ENCODE data around the gene HDAC4. TPM values are rescaled to one million over a fixed set of nuclear protein-coding genes. Genes with fewer than 3 reads are reported as not detected.
A peak's percentile ranks its signal among the peaks of the same experiment; 100 is the strongest.

The HDAC4 gene
- total RNA-seq, 1 donor from 2014 or later: 76.6 TPM

- no peak overlapping the region for H3K27ac ChIP-seq
- H3K4me3 ChIP-seq: no peak overlapping the region
- intact Hi-C loops (cut with DNase I): no loop called here
- peaks cover 0 to 37% of the 10 kb centered on the region in 2 donors for H3K36me3 ChIP-seq
- no peaks in the 10 kb centered on the region for H3K9me3 ChIP-seq
- no peak for TF ChIP-seq POLR2A (IDR thresholded peaks at IDR 0.05)
- TF ChIP-seq POLR2AphosphoS5 (IDR thresholded peaks at IDR 0.05; ENCODE audit: insufficient read depth in 1 of 2, low read depth in 1 of 2): no peak
- peak; percentile 17 to 47 (median 36) for TF ChIP-seq CTCF (IDR thresholded peaks at IDR 0.05)
- no peaks in the 10 kb centered on the region for H3K27me3 ChIP-seq
- DNase-seq (ENCODE audit: extremely low spot score in 2 of 2): no peak
- no peaks in the 10 kb centered on the region for H3K4me1 ChIP-seq
Observed at GRCh38 chr2:239143858-239144712, 256.7 kb downstream of the HDAC4 start.

GRCh38 chr2:239142806-239143205 lies 258.0 kb downstream of the HDAC4 start:
- H3K9me3 ChIP-seq: no peaks in the 10 kb centered on the region
- intact Hi-C loops (cut with DNase I): no loop called here
- DNase-seq (ENCODE audit: extremely low spot score in 2 of 2): no peak
- no peak overlapping the region for H3K27ac ChIP-seq
- H3K36me3 ChIP-seq: peaks cover 0 to 38% of the 10 kb centered on the region in 2 donors
- no peak overlapping the region for H3K4me3 ChIP-seq
- no peaks in the 10 kb centered on the region for H3K27me3 ChIP-seq
- no peaks in the 10 kb centered on the region for H3K4me1 ChIP-seq
- no peak for TF ChIP-seq POLR2AphosphoS5 (IDR thresholded peaks at IDR 0.05; ENCODE audit: insufficient read depth in 1 of 2, low read depth in 1 of 2)
- no peak for TF ChIP-seq POLR2A (IDR thresholded peaks at IDR 0.05)
- TF ChIP-seq CTCF (IDR thresholded peaks at IDR 0.05): no peak

GRCh38 chr2:239142296-239142695 lies 258.5 kb downstream of the HDAC4 start:
- Histone ChIP-seq H3K27ac (no peak overlapping the region), H3K4me1 (no peaks in the 10 kb centered on the region), H3K9me3 (no peaks in the 10 kb centered on the region), H3K36me3 (peaks cover 0 to 43% of the 10 kb centered on the region in 2 donors), H3K4me3 (no peak overlapping the region), H3K27me3 (no peaks in the 10 kb centered on the region)
- no peak for TF ChIP-seq CTCF (IDR thresholded peaks at IDR 0.05)
- no peak for TF ChIP-seq POLR2AphosphoS5 (IDR thresholded peaks at IDR 0.05; ENCODE audit: insufficient read depth in 1 of 2, low read depth in 1 of 2)
- no peak for TF ChIP-seq POLR2A (IDR thresholded peaks at IDR 0.05)
- no peak for DNase-seq (ENCODE audit: extremely low spot score in 2 of 2)
- intact Hi-C loops (cut with DNase I): no loop called here

GRCh38 chr2:239141021-239141760 lies 259.6 kb downstream of the HDAC4 start:
- DNase-seq (ENCODE audit: extremely low spot score in 2 of 2): no peak
- H3K27me3 ChIP-seq: no peaks in the 10 kb centered on the region
- H3K4me1 ChIP-seq: no peaks in the 10 kb centered on the region
- intact Hi-C loops (cut with DNase I): no loop called here
- H3K4me3 ChIP-seq: no peak overlapping the region
- no peak overlapping the region for H3K27ac ChIP-seq
- peaks cover 0 to 54% of the 10 kb centered on the region in 2 donors for H3K36me3 ChIP-seq
- H3K9me3 ChIP-seq: no peaks in the 10 kb centered on the region
- TF ChIP-seq CTCF (IDR thresholded peaks at IDR 0.05) (no peak), POLR2AphosphoS5 (IDR thresholded peaks at IDR 0.05; ENCODE audit: insufficient read depth in 1 of 2, low read depth in 1 of 2) (no peak), POLR2A (IDR thresholded peaks at IDR 0.05) (no peak)
